Measurements from ENCODE around the gene SLC35G2. TPM values are rescaled to one million over a fixed set of nuclear protein-coding genes. Genes with fewer than 3 reads are reported as not detected.
A peak's percentile ranks its signal among the peaks of the same experiment; 100 is the strongest.

SLC35G2 gene
- 0.78 TPM for polyA plus RNA-seq (2013, experiment 1 of 4)
- 0.75 TPM for polyA plus RNA-seq (2013, experiment 2 of 4)
- 0.91 TPM for polyA plus RNA-seq (2013, experiment 3 of 4)
- polyA plus RNA-seq (2013, experiment 4 of 4), result 1.3 TPM

DNA sequence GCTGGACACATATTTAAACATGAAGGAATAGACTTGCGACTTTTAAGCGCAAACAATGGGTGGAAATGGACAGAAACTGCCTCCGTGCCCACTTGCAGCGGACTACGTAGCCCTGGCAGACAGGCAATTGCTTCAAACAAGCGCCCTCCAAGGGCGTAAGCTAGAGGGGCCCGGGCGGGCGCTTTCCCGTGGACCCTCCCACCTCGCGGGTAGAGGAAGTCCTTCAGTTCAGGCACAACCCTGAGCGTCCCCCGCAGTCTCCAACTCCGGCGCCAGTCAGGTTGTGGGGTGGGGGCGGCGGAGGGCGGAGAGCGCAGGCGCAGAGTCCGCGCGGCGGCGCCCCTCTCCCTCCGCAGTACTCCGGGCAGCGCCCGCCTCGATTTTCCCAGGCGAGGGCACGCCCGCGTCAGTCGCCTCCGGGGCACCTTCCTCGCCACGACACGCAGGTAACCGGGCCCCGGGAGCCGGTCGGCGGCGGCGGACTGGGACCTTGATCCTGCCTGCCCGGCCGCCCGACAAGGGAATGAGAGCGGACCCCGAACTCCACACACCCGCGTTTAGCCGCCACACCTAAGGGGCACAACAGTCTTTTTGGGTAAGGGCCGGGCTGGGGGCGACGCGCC lies at the start of gene SLC35G2:
TSS of gene SLC35G2 (plus strand) at position 358 of the 623 bp plus-strand sequence. CDS start 35,335 bp downstream, outside the sequence.
- Histone ChIP-seq H3K27me3 (ENCODE audit: control insufficient read depth, insufficient read depth, low read length, poor library complexity, severe bottlenecking) (peaks cover 39% of the 10 kb centered on the region), H3K4me1 (ENCODE audit: control insufficient read depth, insufficient read depth, low read length) (no peaks in the 10 kb centered on the region), H3K36me3 (ENCODE audit: control insufficient read depth, insufficient read depth, low read length) (no peaks in the 10 kb centered on the region), H3K9me3 (ENCODE audit: control insufficient read depth, low read length) (no peaks in the 10 kb centered on the region), H3K27ac (ENCODE audit: insufficient read depth, low read depth, low read length, poor library complexity, severe bottlenecking) (no peak within 1 kb of the TSS), H3K4me3 (ENCODE audit: insufficient read depth, low read depth, low read length) (peak within 1 kb of the TSS; percentile 59)
- WGBS, 2 experiments, result 1% methylated on average over 60 of the region's 60 CpGs

GRCh38 chr3:136772709-136773108 lies 46.2 kb upstream of the SLC35G2 start:
- 79% methylated on average over 1 of the region's 1 CpG for WGBS, 2 experiments
- H3K4me3 ChIP-seq (ENCODE audit: insufficient read depth, low read depth, low read length), result no peak overlapping the region
- no peak overlapping the region for H3K27ac ChIP-seq (ENCODE audit: insufficient read depth, low read depth, low read length, poor library complexity, severe bottlenecking)
- H3K27me3 ChIP-seq (ENCODE audit: control insufficient read depth, insufficient read depth, low read length, poor library complexity, severe bottlenecking), result no peaks in the 10 kb centered on the region
- no peaks in the 10 kb centered on the region for H3K36me3 ChIP-seq (ENCODE audit: control insufficient read depth, insufficient read depth, low read length)
- no peaks in the 10 kb centered on the region for H3K4me1 ChIP-seq (ENCODE audit: control insufficient read depth, insufficient read depth, low read length)
- no peaks in the 10 kb centered on the region for H3K9me3 ChIP-seq (ENCODE audit: control insufficient read depth, low read length)

- Histone ChIP-seq H3K36me3 (ENCODE audit: control insufficient read depth, insufficient read depth, low read length) (no peaks in the 10 kb centered on the region), H3K9me3 (ENCODE audit: control insufficient read depth, low read length) (no peaks in the 10 kb centered on the region), H3K27me3 (ENCODE audit: control insufficient read depth, insufficient read depth, low read length, poor library complexity, severe bottlenecking) (no peaks in the 10 kb centered on the region), H3K4me1 (ENCODE audit: control insufficient read depth, insufficient read depth, low read length) (no peaks in the 10 kb centered on the region), H3K4me3 (ENCODE audit: insufficient read depth, low read depth, low read length) (no peak overlapping the region), H3K27ac (ENCODE audit: insufficient read depth, low read depth, low read length, poor library complexity, severe bottlenecking) (no peak overlapping the region)
- WGBS, 2 experiments, result 86 to 87% methylated on average over 4 of the region's 4 CpGs
Observed at GRCh38 chr3:136778865-136779264, 40.1 kb upstream of the SLC35G2 start.

DNA sequence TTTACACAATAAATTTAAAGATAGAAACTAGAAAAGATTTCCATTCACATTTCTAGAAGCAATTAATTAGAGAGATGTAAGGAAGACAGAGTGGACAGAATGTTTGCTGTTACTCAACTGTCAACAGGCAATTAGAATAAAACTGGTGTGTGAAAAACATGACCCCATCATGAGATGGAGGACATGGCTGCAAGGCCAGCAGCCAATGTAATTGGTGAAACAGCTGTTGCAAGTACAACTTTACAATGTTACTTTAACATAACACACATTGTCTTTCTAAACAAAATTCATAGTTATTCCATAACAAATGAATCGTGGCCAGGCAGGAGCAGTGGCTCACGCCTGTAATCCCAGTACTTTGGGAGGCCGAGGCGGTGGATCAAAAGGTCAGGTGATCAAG lies 38.2 kb upstream of the SLC35G2 start:
- Histone ChIP-seq H3K4me3 (ENCODE audit: insufficient read depth, low read depth, low read length) (no peak overlapping the region), H3K36me3 (ENCODE audit: control insufficient read depth, insufficient read depth, low read length) (no peaks in the 10 kb centered on the region), H3K4me1 (ENCODE audit: control insufficient read depth, insufficient read depth, low read length) (no peaks in the 10 kb centered on the region), H3K27me3 (ENCODE audit: control insufficient read depth, insufficient read depth, low read length, poor library complexity, severe bottlenecking) (no peaks in the 10 kb centered on the region), H3K27ac (ENCODE audit: insufficient read depth, low read depth, low read length, poor library complexity, severe bottlenecking) (no peak overlapping the region), H3K9me3 (ENCODE audit: control insufficient read depth, low read length) (peaks cover 2% of the 10 kb centered on the region)
- WGBS, 2 experiments, result 96 to 97% methylated on average over 4 of the region's 4 CpGs

- Histone ChIP-seq H3K9me3 (ENCODE audit: control insufficient read depth, low read length) (peaks cover 2% of the 10 kb centered on the region), H3K27ac (ENCODE audit: insufficient read depth, low read depth, low read length, poor library complexity, severe bottlenecking) (no peak overlapping the region), H3K27me3 (ENCODE audit: control insufficient read depth, insufficient read depth, low read length, poor library complexity, severe bottlenecking) (no peaks in the 10 kb centered on the region), H3K4me3 (ENCODE audit: insufficient read depth, low read depth, low read length) (no peak overlapping the region), H3K4me1 (ENCODE audit: control insufficient read depth, insufficient read depth, low read length) (no peaks in the 10 kb centered on the region), H3K36me3 (ENCODE audit: control insufficient read depth, insufficient read depth, low read length) (no peaks in the 10 kb centered on the region)
- WGBS, 2 experiments, result 84 to 85% methylated on average over 5 of the region's 5 CpGs
Observed at GRCh38 chr3:136783708-136784191, 35.2 kb upstream of the SLC35G2 start.

- Histone ChIP-seq H3K27me3 (ENCODE audit: control insufficient read depth, insufficient read depth, low read length, poor library complexity, severe bottlenecking) (no peaks in the 10 kb centered on the region), H3K4me1 (ENCODE audit: control insufficient read depth, insufficient read depth, low read length) (peaks cover 2% of the 10 kb centered on the region), H3K4me3 (ENCODE audit: insufficient read depth, low read depth, low read length) (no peak overlapping the region), H3K9me3 (ENCODE audit: control insufficient read depth, low read length) (peaks cover 2% of the 10 kb centered on the region), H3K27ac (ENCODE audit: insufficient read depth, low read depth, low read length, poor library complexity, severe bottlenecking) (no peak overlapping the region), H3K36me3 (ENCODE audit: control insufficient read depth, insufficient read depth, low read length) (no peaks in the 10 kb centered on the region)
- 51 to 66% methylated on average over 2 of the region's 2 CpGs for WGBS, 2 experiments
Observed at GRCh38 chr3:136787349-136787748, 31.6 kb upstream of the SLC35G2 start.

DNA sequence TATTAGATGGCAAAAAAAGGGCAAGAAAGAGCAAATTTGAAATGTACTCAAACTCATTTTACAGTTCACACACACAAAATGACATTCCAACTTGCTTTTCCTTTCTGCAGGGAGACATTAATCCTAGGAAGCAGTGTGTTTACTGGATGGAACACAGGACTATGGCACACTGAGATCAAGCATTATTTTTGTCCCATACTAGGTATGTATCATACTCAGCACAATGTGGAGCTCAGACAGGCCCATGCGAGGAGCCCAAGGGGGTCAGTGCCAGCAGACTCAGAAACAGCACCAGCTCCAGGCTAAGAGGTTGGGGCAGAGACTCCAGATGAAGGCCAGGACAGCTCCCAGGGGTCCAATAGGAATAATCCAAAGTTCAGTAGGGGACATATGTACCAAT lies 30.8 kb upstream of the SLC35G2 start:
- H3K27me3 ChIP-seq (ENCODE audit: control insufficient read depth, insufficient read depth, low read length, poor library complexity, severe bottlenecking), result no peaks in the 10 kb centered on the region
- H3K36me3 ChIP-seq (ENCODE audit: control insufficient read depth, insufficient read depth, low read length), result no peaks in the 10 kb centered on the region
- WGBS, 2 experiments, result 89 to 100% methylated on average over 1 of the region's 1 CpG
- peaks cover 2% of the 10 kb centered on the region for H3K9me3 ChIP-seq (ENCODE audit: control insufficient read depth, low read length)
- H3K27ac ChIP-seq (ENCODE audit: insufficient read depth, low read depth, low read length, poor library complexity, severe bottlenecking), result no peak overlapping the region
- H3K4me1 ChIP-seq (ENCODE audit: control insufficient read depth, insufficient read depth, low read length), result peaks cover 5% of the 10 kb centered on the region
- no peak overlapping the region for H3K4me3 ChIP-seq (ENCODE audit: insufficient read depth, low read depth, low read length)

DNA sequence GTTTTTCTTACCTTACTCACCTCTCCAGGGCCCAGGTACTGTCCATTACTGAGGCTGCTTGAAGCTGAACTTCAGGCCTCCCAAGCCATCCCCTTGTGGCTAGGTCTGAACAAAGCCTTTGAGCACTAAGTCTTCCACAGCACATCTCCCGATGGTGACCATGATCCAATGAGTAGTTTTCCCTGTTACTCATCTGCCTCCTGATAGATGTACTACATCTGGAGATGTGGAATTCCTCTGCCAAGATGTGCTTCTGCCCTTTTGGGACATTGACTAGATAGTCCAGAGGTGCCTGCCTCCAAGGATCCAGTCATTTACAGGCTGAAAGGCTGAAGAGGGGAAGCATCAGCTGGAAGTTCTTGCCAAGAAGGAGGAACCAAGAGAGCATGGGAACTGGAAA lies 28.9 kb upstream of the SLC35G2 start:
- H3K4me1 ChIP-seq (ENCODE audit: control insufficient read depth, insufficient read depth, low read length), result peaks cover 12% of the 10 kb centered on the region
- no peaks in the 10 kb centered on the region for H3K9me3 ChIP-seq (ENCODE audit: control insufficient read depth, low read length)
- no peaks in the 10 kb centered on the region for H3K36me3 ChIP-seq (ENCODE audit: control insufficient read depth, insufficient read depth, low read length)
- WGBS, 2 experiments, result 88 to 95% methylated on average over 1 of the region's 1 CpG
- H3K27me3 ChIP-seq (ENCODE audit: control insufficient read depth, insufficient read depth, low read length, poor library complexity, severe bottlenecking), result no peaks in the 10 kb centered on the region
- no peak overlapping the region for H3K27ac ChIP-seq (ENCODE audit: insufficient read depth, low read depth, low read length, poor library complexity, severe bottlenecking)
- no peak overlapping the region for H3K4me3 ChIP-seq (ENCODE audit: insufficient read depth, low read depth, low read length)

- Histone ChIP-seq H3K4me1 (ENCODE audit: control insufficient read depth, insufficient read depth, low read length) (peaks cover 12% of the 10 kb centered on the region), H3K27ac (ENCODE audit: insufficient read depth, low read depth, low read length, poor library complexity, severe bottlenecking) (no peak overlapping the region), H3K9me3 (ENCODE audit: control insufficient read depth, low read length) (no peaks in the 10 kb centered on the region), H3K36me3 (ENCODE audit: control insufficient read depth, insufficient read depth, low read length) (no peaks in the 10 kb centered on the region), H3K4me3 (ENCODE audit: insufficient read depth, low read depth, low read length) (no peak overlapping the region), H3K27me3 (ENCODE audit: control insufficient read depth, insufficient read depth, low read length, poor library complexity, severe bottlenecking) (no peaks in the 10 kb centered on the region)
- WGBS, 2 experiments, result 86 to 89% methylated on average over 3 of the region's 3 CpGs
Observed at GRCh38 chr3:136790786-136791185, 28.1 kb upstream of the SLC35G2 start.

DNA sequence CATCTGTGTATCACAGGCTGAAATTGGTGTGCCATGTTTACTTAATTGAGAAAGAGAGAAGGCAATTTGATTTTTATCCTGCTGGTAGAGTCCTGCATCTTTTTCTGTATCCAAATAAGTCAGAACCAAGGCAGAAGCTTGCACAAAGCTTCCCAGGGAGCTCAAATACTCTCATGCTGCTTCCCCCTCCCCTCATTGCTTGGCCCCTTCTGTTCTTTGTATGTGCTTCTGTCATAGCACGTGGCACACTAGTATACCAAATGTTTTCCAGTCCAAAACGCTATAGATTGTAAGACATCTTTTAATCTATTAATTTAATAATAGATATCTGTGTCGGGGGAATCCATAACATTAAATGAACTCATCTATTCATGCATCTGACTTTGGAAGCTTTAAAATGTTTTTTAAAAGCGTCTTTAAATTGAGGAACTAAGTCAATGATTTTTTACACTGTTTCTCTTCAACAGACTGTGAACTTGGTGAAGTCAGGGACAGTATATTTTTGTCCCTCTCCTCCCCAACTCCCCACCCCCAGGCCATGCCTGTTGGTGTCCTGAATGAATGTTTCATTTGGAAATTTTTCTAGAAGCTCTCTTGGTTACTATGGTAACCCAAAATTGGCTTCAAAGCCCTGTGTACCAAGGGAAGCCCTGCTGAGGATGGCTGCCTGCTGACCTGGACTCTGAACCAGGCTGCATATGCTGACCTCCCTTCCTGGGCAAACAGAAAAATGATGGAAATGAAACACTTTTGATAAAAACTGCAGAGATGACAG lies 26.2 kb upstream of the SLC35G2 start:
- Histone ChIP-seq H3K27ac (ENCODE audit: insufficient read depth, low read depth, low read length, poor library complexity, severe bottlenecking) (no peak overlapping the region), H3K36me3 (ENCODE audit: control insufficient read depth, insufficient read depth, low read length) (no peaks in the 10 kb centered on the region), H3K4me1 (ENCODE audit: control insufficient read depth, insufficient read depth, low read length) (peaks cover 12% of the 10 kb centered on the region), H3K9me3 (ENCODE audit: control insufficient read depth, low read length) (no peaks in the 10 kb centered on the region), H3K4me3 (ENCODE audit: insufficient read depth, low read depth, low read length) (no peak overlapping the region), H3K27me3 (ENCODE audit: control insufficient read depth, insufficient read depth, low read length, poor library complexity, severe bottlenecking) (no peaks in the 10 kb centered on the region)
- WGBS, 2 experiments, result 67 to 86% methylated on average over 1 to 3 of the region's 4 CpGs
